Aorta (tissue), 5 donors: Measurements from ENCODE around the gene ERICH6B. TPM values are rescaled to one million over a fixed set of nuclear protein-coding genes. Genes with fewer than 3 reads are reported as not detected.
A peak's percentile ranks its signal among the peaks of the same experiment; 100 is the strongest.
"Not testable (repeated sequence)": the region's sequence is repeated elsewhere in the genome, so short reads cannot be mapped to it uniquely, and the experiment has no call there.

ENCODE experiments used
- ATAC-seq: fragments of 200-7000 bp; cut with Tn5 transposase; one replicate; pipeline ENCODE4 v1.9.1; 2022; ENCODE audit warnings: moderate library complexity; ENCODE audit not compliant: low FRiP score
- DNase-seq, 2 donors: peaks; one replicate each; pipeline ENCODE4 v3.0.0-alpha.2; 2020
- H3K27ac ChIP-seq, 2 donors: one replicate each; pipeline ENCODE4 v1.5.1; 2013; ENCODE audit warnings: low read length in 2 of 2, mild to moderate bottlenecking in 2 of 2, moderate library complexity in 2 of 2, control low read depth in 1 of 2, inconsistent platforms in 1 of 2, low read depth in 1 of 2
- H3K27me3 ChIP-seq, 2 donors: one replicate each; pipeline ENCODE4 v1.6.1; 2013; ENCODE audit warnings: control low read depth in 1 of 2, low read length in 1 of 2, mild to moderate bottlenecking in 1 of 2, moderate library complexity in 1 of 2; ENCODE audit not compliant: insufficient read depth in 2 of 2, control insufficient read depth in 1 of 2
- H3K36me3 ChIP-seq, 2 donors: one replicate each; pipeline ENCODE4 v1.6.1; 2013; ENCODE audit warnings: control low read depth in 1 of 2, low read length in 1 of 2, mild to moderate bottlenecking in 1 of 2; ENCODE audit not compliant: insufficient read depth in 2 of 2, control insufficient read depth in 1 of 2
- H3K4me1 ChIP-seq, 2 donors: one replicate each; pipeline ENCODE4 v1.6.1; 2013; ENCODE audit warnings: low read length in 2 of 2, control low read depth in 1 of 2, mild to moderate bottlenecking in 1 of 2, moderate library complexity in 1 of 2; ENCODE audit not compliant: insufficient read depth in 2 of 2, control insufficient read depth in 1 of 2
- H3K4me3 ChIP-seq, 2 donors: one replicate each; pipeline ENCODE4 v1.5.1; 2013; ENCODE audit warnings: low read length in 2 of 2, control low read depth in 1 of 2, mild to moderate bottlenecking in 1 of 2
- H3K9me3 ChIP-seq: one replicate; pipeline ENCODE4 v1.6.1; 2013; ENCODE audit warnings: mild to moderate bottlenecking, low read length; ENCODE audit not compliant: control insufficient read depth
- WGBS, 2 donors: extraction: QIAGEN DNeasy Blood & Tissue Kit; methylation state at CpG; one replicate each; pipeline ENCODE4 v1.1.7; 2013; 5-methylcytosine and 5-hydroxymethylcytosine counted together
- intact Hi-C, 2 donors: fragments of 100-400 bp; cut with DNase I; formaldehyde crosslinking; loops; one replicate each; pipeline versions ENCODE4 v1.14.2 to v1.15.0; 2022
- long read RNA-seq, 2 donors: library from polyadenylated mRNA; unstranded; transcript quantifications; one replicate each; pipeline ENCODE4 v2.0.0, GENCODE V29; 2020 to 2021
- polyA plus RNA-seq, 2 donors: library from polyadenylated mRNA; stranded (reverse); fragments of 200-250 nt; gene quantifications; one replicate each; pipeline ENCODE4 v1.2.3, GENCODE V29; 2013
- total RNA-seq, 2 donors: library from RNA; stranded (reverse); fragmentation: NEBNext Ultra II Directional; extraction: Animal tissue kit (Norgen Biotek cat#: 25700); gene quantifications; one replicate each; pipeline ENCODE4 v1.2.1, GENCODE V29; 2021
- donor health status: healthy with polysubstance abuse.
- donor health status: Bipolar disorder and iron deficiency.
- donor health status: DM: no; HTN: no; CAD: no.
- donor health status: DM: no; HTN: no; CAD: no.
- donor health status: DM: yes; HTN: yes; CAD: no.

Gene ERICH6B
- not detected for total RNA-seq
- polyA plus RNA-seq = not detected
- long read RNA-seq, donor 1 = 0 reads
- long read RNA-seq, donor 2 = 0 reads

DNA sequence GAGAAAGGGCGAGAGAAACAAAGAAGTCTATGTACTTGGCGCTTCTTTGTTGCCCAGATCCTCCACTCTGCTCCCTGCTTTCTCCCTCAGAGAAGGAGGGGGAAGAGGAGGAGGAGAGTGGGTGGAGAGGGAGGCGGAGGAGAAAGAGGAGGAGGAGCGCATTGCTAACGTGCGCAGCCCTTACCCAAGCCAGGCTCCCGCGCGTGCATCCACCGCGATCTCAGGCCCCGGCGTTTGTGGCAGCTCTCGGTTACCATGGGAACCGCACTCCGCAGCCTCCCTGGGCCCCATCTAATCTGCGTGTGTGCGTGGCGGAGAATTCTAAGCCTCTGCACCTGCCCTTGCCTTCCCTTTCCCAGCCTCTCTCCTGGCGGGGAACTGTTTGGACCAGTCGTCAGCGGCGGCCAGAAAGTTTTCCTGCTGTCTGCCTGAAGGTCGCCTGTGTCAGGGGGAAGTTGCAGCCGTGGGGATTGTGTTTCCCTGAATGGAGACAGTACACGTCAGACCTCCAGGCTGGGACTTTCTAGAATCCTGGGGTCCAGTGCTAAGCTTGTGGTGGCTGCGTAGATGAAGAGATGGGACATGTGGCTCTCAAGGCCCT, at the start of gene ERICH6B:
ERICH6B (minus strand) TSS at position 239 of the 601 bp plus-strand sequence. CDS start 18,734 bp downstream, outside the sequence.
- Histone ChIP-seq H3K27me3 (peaks cover 0 to 2% of the 10 kb centered on the region in 2 donors), H3K4me1 (no peaks in the 10 kb centered on the region), H3K27ac (no peak within 1 kb of the TSS), H3K4me3 (no peak within 1 kb of the TSS), H3K9me3 (no peaks in the 10 kb centered on the region), H3K36me3 (no peaks in the 10 kb centered on the region)
- intact Hi-C loops = no loop called here
- DNase-seq (peak in 1 of 2 donors; percentile 52), ATAC-seq (peak; percentile 54)
- WGBS, 2 donors = 3 to 4% methylated on average over 26 to 27 of the region's 27 CpGs

DNA sequence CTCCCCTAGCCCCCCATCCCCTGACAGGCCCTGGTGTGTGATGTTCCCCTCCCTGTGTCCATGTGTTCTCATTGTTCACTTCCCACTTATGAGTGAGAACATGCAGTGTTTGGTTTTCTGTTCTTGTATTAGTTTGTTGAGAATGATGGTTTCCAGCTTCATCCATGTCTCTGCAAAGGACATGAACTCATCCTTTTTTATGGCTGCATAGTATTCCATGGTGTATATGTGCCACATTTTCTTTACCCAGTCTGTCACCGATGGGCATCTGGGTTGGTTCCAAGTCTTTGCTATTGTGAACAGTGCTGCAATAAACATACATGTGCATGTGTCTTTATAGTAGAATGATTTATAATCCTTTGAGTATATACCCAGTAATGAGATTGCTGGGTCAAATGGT, 47.4 kb upstream of the ERICH6B start:
- H3K27ac ChIP-seq, H3K4me1 ChIP-seq, intact Hi-C loops, ATAC-seq, H3K9me3 ChIP-seq, H3K4me3 ChIP-seq, DNase-seq, H3K36me3 ChIP-seq, H3K27me3 ChIP-seq: not testable (repeated sequence)
- WGBS, 2 donors = 92 to 93% methylated on average over 1 of the region's 1 CpG

DNA sequence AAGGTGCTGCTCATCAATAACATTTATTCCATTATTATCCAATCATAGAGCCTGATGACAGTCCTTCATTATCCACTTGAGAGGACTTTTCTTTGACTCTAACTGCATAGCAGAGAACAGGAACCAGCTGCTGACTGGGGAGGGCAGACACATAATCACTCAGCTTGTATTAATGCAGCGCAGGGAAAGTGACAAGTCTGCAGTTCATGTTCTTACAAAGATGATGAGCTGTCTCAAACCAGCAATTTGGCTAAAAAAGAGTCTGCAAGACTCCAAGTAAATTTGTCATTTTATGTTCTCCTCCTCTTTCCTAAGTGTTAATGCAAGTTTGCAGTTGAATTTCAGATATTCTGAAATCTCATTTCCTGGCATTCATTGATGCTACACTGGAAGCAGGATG, 46.6 kb upstream of the ERICH6B start:
- H3K4me3 ChIP-seq = no peak overlapping the region
- no peak for ATAC-seq
- H3K9me3 ChIP-seq = no peaks in the 10 kb centered on the region
- WGBS, 2 donors = 33 to 42% methylated on average over 1 of the region's 1 CpG
- no peaks in the 10 kb centered on the region for H3K4me1 ChIP-seq
- no peak for DNase-seq
- no peaks in the 10 kb centered on the region for H3K27me3 ChIP-seq
- H3K36me3 ChIP-seq = no peaks in the 10 kb centered on the region
- intact Hi-C loops = no loop called here
- H3K27ac ChIP-seq = no peak overlapping the region

DNA sequence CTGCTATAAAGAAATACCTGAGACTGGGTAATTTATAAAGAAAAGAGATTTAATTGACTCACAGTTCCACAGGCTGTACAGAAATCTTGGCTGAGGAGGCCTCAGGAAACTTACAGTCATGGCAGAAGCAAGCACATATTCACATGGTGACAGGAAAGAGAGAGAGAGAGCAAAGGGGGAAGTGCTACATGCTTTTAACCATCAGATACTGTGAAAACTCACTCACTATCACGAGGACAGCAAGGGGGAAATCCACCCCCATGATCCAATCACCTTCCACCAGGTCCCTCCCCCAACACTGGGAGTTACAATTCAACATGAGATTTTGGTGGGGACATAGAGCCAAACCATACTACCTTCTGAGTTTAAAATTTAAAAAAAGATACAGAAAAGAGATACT, 44.9 kb upstream of the ERICH6B start:
- H3K36me3 ChIP-seq, ATAC-seq, H3K27me3 ChIP-seq, H3K9me3 ChIP-seq, H3K4me3 ChIP-seq, H3K4me1 ChIP-seq, DNase-seq, H3K27ac ChIP-seq, intact Hi-C loops: not testable (repeated sequence)
- WGBS, 2 donors = 13 to 22% methylated on average over 1 of the region's 1 CpG

- Histone ChIP-seq H3K27ac (no peak overlapping the region), H3K36me3 (no peaks in the 10 kb centered on the region), H3K27me3 (no peaks in the 10 kb centered on the region), H3K4me1 (no peaks in the 10 kb centered on the region), H3K4me3 (no peak overlapping the region), H3K9me3 (no peaks in the 10 kb centered on the region)
- ATAC-seq (no peak), DNase-seq (no peak)
- intact Hi-C loops = no loop called here
- 64 to 69% methylated on average over 3 of the region's 3 CpGs for WGBS, 2 donors
These were observed 44.0 kb upstream of the ERICH6B start for GRCh38 chr13:45659536-45659935.

GRCh38 chr13:45658586-45659235, 43.2 kb upstream of the ERICH6B start:
- ATAC-seq = no peak
- DNase-seq = no peak
- 43 to 61% methylated on average over 5 of the region's 5 CpGs for WGBS, 2 donors
- Histone ChIP-seq H3K36me3 (no peaks in the 10 kb centered on the region), H3K4me3 (no peak overlapping the region), H3K27ac (no peak overlapping the region), H3K27me3 (no peaks in the 10 kb centered on the region), H3K4me1 (no peaks in the 10 kb centered on the region), H3K9me3 (no peaks in the 10 kb centered on the region)
- intact Hi-C loops = no loop called here

DNA sequence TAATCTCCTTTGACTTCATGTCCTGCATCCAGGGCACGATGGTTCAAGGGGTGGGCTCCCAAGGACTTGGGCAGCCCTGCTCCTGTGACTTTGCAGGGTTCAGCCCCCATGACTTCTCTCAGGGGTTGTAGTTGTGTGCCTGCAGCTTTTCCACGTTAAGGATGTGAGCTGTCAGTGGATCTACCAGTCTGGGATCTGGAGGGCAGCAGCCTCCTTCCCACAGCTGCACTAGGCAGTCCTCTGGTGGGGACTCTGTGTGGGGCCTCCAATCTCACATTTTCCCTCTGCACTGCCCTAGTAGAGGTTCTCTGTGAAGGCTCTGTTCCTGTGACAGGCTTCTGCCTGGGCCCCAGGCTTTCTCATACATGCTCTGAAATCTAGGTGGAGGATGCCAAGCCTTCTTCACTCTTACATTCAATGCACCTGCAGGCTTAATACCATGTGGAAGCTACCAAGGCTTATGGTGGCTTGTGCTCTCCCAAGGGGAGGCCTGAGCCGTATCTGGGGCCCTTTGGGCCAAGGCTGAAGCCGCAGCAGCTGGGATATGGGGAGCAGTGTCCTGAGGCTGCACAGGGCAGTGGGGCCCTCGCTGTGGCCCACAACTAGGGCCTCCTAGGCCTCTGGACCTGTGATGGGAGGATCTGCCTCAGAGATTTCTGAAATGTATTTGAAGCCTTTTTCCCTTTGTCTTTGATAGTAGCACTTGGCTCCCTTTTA, 39.3 kb upstream of the ERICH6B start:
- ATAC-seq (no peak), DNase-seq (no peak)
- no peaks in the 10 kb centered on the region for H3K27me3 ChIP-seq
- H3K36me3 ChIP-seq = no peaks in the 10 kb centered on the region
- no peak overlapping the region for H3K4me3 ChIP-seq
- intact Hi-C loops = no loop called here
- no peaks in the 10 kb centered on the region for H3K4me1 ChIP-seq
- no peak overlapping the region for H3K27ac ChIP-seq
- 74 to 85% methylated on average over 5 of the region's 5 CpGs for WGBS, 2 donors
- peaks cover 1% of the 10 kb centered on the region for H3K9me3 ChIP-seq

DNA sequence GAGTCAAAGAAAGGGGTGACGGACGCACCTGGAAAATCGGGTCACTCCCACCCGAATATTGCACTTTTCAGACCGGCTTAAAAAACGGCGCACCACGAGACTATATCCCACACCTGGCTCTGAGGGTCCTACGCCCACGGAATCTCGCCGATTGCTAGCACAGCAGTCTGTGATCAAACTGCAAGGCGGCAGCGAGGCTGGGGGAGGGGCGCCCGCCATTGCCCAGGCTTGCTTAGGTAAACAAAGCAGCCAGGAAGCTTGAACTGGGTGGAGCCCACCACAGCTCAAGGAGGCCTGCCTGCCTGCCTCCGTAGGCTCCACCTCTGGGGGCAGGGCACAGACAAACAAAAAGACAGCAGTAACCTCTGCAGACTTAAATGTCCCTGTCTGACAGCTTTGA, 29.7 kb upstream of the ERICH6B start:
- H3K4me1 ChIP-seq, H3K27ac ChIP-seq, DNase-seq, ATAC-seq, H3K9me3 ChIP-seq, intact Hi-C loops, H3K4me3 ChIP-seq, H3K27me3 ChIP-seq, H3K36me3 ChIP-seq: not testable (repeated sequence)
- WGBS, 2 donors = 72 to 83% methylated on average over 8 to 17 of the region's 17 CpGs
